Cerebellar cortex (tissue), 1 donor: ENCODE results near the gene MOV10.
"Not testable (repeated sequence)": the region's sequence is repeated elsewhere in the genome, so short reads cannot be mapped to it uniquely, and the experiment has no call there.

Source experiments
- DNase-seq: peaks from one replicate; pipeline ENCODE4 v3.0.0-alpha.2; 2015; ENCODE audit warnings: low spot score

Gene MOV10, protein sequence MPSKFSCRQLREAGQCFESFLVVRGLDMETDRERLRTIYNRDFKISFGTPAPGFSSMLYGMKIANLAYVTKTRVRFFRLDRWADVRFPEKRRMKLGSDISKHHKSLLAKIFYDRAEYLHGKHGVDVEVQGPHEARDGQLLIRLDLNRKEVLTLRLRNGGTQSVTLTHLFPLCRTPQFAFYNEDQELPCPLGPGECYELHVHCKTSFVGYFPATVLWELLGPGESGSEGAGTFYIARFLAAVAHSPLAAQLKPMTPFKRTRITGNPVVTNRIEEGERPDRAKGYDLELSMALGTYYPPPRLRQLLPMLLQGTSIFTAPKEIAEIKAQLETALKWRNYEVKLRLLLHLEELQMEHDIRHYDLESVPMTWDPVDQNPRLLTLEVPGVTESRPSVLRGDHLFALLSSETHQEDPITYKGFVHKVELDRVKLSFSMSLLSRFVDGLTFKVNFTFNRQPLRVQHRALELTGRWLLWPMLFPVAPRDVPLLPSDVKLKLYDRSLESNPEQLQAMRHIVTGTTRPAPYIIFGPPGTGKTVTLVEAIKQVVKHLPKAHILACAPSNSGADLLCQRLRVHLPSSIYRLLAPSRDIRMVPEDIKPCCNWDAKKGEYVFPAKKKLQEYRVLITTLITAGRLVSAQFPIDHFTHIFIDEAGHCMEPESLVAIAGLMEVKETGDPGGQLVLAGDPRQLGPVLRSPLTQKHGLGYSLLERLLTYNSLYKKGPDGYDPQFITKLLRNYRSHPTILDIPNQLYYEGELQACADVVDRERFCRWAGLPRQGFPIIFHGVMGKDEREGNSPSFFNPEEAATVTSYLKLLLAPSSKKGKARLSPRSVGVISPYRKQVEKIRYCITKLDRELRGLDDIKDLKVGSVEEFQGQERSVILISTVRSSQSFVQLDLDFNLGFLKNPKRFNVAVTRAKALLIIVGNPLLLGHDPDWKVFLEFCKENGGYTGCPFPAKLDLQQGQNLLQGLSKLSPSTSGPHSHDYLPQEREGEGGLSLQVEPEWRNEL

DNA sequence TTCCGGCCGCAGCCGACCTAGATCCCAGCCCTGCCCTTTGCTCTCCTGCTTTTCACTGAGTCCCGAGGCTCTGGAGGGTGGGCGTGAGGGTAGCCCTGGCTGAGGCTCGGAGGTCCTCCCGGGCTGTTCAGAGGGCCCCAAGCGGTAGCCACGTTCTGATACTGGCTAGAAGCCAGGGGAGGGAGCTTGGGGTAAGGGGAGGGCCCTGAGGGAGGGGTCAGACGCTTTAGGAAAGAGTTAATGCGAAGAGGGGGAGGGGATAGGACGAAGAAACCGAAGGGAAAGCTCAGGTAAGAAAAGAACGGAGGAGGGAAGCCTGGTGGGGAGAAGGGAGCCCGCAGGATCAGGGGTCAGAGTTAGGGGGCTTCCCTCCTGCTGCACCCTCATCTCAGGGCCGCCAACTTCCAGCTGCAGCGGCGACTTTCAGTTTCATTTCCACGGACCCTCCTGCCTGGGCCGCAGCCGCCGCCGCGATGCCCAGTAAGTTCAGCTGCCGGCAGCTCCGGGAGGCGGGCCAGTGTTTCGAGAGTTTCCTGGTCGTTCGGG lies at the start of gene MOV10:
Gene MOV10 (plus strand): TSS at position 220 of the 546 bp plus-strand sequence. CDS start 254 bp downstream, at position 474.
- DNase-seq: peak; percentile 70

DNA sequence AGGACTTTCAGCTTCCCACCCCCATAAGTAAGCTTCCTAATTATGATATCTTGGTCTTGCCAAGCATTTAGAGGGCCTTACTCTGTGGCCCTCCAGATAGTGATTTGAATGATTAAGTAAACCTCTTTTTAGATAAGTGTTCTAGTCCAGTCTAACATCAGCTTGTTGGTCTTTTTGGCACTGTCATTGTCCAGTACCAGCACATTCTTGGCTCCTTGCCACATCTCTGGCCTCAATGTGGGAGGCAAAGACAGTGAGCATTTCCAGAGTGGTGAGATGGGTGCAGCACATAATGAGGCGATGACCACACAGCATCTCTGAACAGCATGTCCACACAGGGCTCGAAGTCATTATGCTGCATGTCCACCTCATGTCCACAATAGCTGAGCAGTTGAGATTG lies 48.8 kb upstream of the MOV10 start:
- DNase-seq: peak; percentile 17

DNA sequence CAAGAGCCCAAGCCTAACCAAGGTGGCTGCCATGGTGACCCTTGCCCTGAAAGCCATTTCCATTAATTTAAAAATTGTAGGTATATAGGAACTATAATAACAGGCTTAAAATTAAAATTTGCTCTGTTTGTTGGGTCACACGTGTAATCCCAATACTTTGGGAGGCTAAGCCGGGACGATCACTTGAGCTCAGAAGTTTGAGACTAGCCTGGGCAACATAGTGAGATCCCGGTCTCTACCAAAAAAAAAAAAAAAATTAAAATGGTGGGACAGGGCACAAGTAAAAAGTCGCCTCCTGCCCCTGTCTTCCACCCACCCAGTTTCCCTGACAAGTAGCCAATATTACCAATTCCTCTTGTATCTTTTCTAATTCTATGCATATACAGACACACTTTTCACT lies 48.3 kb upstream of the MOV10 start:
- no peak for DNase-seq

DNA sequence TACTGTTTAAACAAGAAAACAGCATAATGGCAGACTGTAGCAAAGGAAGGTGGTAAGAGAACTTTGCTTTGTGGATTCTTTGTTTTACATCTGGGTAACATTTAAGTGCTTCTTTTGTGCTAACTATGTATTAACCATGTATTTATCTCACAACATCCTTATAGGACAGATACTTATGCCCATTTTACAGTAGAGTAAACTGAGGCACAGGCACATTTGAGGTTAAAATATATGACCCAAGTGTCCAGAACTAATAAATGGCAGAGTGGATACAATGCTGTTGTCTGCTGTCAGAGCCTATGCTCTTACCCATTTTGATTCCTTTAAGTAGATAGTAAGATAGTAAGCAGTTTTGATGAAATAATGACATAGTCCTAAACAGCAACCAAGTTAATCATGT lies 47.6 kb upstream of the MOV10 start:
- no peak for DNase-seq

DNA sequence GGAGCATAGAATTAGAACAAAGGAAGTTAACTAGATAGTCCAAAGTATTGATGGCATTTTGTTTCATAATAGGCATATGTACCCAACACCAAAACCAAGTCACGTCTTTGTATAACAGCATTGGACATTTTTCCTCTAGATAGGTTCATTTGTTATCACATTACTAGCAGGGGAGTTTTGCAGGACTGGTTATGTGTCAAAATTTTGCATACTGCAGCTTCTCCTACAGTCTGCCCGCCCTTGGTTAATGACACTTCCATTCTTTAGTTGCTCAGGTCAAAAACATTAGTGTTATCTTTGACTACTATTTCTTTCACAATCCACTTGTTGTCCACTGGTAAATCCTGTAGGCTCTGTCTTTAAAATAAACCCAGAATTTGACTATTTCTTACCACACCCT lies 45.9 kb upstream of the MOV10 start:
- no peak for DNase-seq

DNA sequence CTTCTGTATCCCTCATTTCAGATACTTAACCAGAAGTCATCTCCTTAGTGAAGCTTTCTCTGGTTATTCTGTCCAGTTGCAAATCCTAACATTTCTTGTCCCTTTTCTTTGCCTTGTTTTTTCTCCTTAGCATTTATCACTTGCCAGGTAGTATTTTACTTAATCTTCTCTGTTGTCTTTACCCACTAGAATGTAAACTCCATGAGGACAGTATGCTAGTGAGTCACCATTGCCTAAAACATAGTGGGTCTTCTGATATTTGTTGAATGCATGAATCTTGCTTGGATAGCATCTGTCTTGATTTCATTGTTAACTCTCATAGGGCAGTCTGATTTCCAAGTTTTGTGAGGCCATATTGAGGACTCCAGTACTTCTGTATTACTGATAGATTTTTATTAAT lies 45.2 kb upstream of the MOV10 start:
- no peak for DNase-seq

DNA sequence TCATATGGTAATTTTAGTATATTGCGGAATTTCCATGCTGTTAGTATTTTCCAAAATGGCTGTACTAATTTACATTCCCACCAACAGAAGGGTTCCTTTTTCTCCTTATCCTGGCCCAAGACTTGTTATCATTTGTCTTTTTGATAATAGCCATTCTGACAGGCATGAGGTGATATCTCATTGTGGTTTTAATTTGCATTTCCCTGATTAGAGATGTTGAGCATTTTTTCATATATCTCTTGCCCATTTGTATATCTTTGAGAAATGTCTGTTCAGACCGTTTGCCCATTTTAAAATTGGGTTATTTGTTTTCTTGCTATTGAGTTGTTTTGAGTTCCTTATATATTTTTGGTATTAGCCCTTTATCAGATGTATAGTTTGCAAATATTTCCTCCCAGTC lies 40.8 kb upstream of the MOV10 start:
- DNase-seq: no peak

DNA sequence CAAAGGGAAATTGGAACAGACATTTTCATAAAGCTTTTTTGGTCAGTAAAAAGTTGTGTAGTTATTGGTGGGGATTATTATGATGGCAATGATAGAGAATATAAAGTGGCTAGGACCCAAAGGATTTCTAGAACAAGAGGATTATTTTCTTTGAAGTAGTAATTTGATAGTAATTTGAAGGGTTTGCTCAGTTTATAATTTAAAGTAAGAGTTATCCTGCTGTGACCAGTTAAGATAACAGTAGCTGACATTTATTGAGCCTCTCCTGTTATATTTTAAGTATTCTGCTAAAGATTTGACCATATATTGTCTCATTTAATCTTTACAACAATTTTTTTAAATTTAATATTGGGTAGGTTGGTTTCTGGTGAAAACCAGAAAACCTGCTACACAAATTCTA lies 40.1 kb upstream of the MOV10 start:
- no peak for DNase-seq

DNA sequence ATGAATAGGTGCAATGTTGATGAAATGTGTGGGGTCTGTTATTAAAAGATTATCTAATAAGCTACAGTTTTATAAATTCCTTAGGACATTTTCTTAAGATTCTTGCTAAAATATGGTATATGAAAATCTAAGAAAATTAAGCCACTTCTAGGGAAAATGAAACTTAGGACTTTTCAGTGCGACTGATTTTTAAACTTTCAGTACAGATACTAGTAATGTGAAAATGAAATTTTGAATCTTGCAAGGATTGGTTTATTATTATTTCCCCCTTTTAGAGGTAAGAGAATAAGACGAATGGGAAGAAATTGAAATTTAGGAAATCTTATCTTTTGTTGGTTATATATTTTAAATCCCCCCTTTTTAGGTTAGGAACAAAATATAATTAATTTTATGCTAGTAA lies 38.4 kb upstream of the MOV10 start:
- DNase-seq: no peak

DNA sequence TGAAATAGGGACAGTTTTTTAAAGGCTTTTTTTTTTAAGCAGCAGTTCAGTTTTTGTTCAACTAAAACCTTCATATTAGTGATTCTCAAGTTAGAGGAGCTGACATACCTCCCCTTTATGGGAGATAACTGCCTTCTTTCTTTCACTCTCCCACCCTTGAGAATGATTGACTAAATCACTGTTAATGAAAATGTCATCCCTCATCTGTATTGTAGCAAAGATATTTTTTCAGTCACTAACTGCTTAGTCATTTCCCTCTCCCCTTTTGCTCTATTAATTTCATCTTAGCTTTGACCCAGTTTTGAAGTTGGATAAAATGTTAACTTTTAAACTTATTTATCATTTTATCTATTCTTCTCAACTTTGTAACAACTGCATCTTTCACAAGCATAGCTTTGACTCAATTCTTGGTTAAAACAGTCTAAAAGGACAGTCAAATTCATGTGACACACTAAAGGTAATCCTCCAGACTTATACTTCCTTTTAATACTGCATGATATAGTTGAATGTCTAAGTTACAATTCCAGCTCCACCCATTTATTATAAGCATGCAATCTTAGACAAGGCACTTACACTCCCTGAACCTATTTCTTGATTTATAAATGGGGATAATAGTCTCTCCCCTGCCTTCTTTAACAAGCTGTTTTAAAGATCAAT lies 37.7 kb upstream of the MOV10 start:
- no peak for DNase-seq

DNA sequence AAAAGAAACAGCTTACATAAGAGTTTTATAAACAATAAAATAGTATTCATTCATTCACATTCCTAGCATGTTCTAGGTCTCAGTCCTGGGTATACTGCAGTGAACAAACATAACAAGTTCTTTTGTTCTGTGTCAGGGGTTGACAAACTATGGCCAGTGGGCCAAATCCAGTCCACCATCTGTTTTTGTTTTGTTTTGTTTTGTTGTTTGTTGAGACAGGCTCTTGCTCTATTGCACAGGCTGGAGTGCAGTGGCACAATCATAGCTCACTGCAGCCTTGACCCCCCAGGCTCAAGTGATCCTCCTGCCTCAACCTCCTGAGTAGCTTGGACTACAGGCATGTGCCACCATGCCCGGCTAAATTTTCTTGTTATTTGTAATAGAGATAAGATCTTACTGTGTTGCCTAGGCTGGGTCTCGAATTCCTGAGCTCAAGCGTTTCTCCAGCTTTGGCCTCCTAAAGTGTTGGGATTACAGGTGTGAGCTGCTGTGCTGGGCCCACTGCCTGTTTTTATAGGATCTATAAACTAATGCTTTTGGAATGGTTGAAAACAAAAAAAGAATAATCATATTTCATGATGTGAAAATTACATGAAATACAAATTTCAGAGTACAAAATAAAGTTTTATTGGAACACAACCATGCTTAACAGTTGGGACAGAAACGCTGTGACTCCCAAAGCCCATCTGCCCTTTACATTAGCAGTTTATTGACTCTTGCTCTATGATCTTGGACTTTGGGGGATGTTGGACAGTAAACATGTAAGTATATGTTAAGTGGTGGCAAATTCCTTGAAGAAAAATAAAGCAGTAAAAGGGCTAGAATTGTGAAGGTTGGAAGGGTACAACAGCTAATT lies 37.0 kb upstream of the MOV10 start:
- DNase-seq: no peak

DNA sequence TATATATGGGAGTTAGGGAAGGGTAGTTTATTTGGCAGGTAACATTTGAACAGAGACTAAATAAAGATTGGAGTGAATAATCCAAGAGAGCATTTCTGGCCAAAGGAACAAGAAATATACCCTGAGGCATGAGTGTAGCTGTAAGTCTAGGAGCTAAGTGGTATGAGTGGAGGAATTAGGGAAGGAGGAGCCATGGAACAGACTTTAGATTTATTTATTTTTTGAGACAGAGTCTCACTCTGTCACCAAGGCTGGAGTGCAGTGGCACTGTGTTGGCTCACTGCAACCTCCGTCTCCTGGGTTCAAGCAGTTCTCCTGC lies 36.4 kb upstream of the MOV10 start:
- DNase-seq: no peak

DNA sequence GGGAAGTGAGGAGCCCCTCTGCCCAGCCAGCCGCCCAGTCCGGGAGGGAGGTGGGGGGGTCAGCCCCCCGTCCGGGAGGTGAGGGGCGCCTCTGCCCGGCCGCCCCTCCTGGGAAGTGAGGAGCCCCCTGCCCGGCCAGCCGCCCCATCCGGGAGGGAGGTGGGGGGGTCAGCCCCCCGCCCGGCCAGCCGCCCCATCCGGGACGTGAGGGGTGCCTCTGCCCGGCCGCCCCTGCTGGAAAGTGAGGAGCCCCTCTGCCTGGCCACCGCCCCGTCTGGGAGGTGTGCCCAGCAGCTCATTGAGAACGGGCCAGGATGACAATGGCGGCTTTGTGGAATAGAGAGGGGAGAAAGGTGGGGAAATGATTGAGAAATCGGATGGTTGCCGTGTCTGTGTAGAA lies 34.0 kb upstream of the MOV10 start:
- DNase-seq: not testable (repeated sequence)

DNA sequence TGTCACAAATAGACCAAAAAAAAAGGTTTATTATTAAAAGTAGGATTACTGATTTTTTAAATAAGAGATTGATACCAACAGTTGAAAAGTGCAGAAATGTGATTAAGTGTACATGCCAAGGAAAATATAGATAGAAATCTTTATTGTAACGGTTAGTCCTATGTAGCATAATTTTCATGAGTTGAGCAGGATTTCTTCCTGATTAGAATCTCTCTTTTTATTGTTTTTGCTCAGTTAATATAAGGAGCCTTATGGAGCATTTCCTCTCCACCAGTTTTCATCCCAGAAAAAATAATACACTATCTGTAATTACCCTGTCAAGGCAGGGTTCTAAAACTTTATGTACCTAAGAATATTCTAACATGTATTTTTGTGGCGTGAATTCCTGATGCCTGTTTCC lies 31.4 kb upstream of the MOV10 start:
- no peak for DNase-seq

DNA sequence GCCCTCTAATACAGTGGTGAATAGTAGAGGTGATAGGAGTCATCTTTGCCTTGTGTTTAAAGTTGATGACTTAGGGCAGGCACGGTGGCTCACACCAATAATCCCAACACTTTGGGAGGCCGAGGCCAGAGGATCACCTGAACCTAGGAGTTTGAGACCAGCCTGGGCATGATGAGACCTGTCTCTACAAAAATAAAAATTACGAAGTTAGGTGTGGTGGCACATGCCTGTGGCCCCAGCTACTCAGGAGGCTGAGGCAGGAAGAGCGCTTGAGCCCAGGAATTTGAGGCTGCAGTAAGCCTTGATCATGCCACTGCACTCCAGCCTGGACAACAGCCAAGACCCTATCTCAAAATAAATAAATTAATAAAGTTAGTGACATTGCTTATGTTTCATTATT lies 28.2 kb upstream of the MOV10 start:
- no peak for DNase-seq

DNA sequence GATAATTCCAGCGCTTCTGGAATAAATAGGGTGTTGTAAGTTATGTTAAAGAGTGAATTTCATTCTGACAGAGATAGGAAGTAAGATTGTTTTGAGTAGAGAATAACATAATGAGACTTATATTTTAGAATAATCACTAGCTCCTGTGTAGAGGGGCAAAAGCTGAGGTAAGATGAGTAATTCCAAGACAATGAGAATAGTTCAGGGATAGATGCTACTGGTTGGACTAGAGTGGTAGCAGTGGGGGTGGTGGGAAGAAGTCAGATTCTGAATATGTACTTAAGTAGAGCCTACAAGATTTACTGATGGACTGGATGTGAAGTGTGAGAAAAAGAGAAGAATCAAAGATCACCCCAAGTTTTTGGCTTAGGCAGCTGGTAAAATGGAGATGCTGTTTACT lies 23.3 kb upstream of the MOV10 start:
- DNase-seq: no peak

DNA sequence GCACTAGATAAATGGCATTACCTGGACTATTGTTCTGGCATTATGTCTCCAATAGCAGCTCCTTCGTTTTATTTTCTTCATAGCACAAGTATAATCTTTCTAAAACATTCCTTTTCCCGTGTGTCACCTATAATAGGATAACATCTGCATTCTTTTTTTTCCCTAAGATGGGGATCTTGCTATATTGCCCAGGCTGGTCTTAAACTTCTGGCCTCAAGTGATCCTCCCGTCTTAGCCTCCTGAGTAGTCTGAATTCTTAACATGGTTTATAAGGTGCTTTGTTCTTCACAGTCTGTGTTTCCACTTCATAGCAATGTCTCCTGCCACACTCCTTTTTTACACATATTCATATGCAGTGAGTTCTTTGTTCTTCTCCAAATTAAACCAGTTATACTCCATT lies 8.6 kb upstream of the MOV10 start:
- DNase-seq: no peak

DNA sequence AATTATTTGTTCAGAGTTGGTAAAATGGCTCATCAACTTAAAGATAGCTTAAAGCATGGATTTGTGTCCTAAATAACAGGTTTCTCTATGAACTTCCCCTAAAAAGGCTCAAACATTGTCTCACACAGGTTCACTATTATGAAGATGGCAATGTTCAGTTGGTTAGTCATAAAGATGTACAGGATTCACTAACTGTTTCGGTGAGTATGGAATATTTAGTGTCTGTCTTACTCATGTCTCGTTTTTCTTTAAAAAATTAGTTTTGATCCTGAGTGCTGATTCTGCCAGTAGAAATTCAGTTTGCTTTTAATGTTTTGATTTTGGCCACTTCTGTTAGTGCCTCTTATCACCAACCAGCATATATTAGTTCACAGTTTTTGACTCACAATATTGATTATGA lies 7.5 kb upstream of the MOV10 start:
- no peak for DNase-seq

DNA sequence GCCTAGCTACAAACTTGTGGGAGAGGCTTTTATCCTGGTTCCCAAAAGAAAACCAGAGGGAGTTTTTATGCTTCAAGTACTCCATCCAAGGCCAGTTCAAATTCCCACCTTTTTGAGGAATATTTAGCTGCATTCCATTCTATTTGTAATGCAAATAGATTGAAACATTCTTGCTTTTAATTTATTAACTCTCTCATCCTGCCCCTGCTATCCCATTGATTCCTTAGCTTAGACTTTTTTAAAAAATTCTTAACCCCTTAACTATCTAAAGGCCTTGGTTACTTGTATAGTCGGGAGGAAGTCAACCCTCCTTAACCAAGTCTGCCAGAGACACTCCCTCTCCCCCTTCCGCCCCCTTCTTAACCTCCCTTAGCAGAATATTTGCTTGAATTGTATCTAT lies 2.5 kb upstream of the MOV10 start:
- DNase-seq: no peak

DNA sequence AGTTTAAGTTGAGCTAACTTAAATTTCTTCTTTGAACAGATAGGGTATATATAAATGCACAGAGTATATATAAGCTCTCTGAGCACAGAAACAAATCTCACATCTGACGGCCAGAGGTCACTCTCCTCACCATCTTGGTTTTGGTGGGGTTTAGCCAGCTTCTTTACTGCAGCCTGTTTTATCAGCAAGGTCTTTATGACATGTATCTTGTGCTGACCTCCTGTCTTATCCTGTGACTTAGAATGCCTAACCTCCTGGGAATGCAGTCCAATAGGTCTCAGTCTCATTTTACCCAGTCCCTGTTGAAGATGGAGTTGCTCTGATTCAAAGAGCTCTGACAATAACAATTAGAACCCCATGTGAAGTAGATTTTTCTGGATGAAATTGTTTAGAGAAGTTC lies 1.6 kb upstream of the MOV10 start:
- no peak for DNase-seq
